Central memory CD8-positive, alpha-beta T cell (primary cell): ENCODE results near the gene NSMCE4A.
"Not testable (repeated sequence)": the region's sequence is repeated elsewhere in the genome, so short reads cannot be mapped to it uniquely, and the experiment has no call there.

Experiments
- ATAC-seq: fragments of 150-1000 bp; cut with Tn5 transposase; replicated peaks from 2 replicates; pipeline ENCODE4 v1.10.0; 2022; ENCODE audit warnings: mild to moderate bottlenecking, moderate FRiP score, moderate number of reproducible peaks; ENCODE audit not compliant: poor library complexity, severe bottlenecking; ENCODE audit errors: extremely low read depth
- DNase-seq, 2 donors: peaks; one replicate each; pipeline ENCODE4 v3.0.0; 2021; ENCODE audit warnings: low spot score in 2 of 2
- H3K27ac Mint-ChIP-seq: one replicate; pipeline ENCODE4 v1.8.0; 2022; ENCODE audit warnings: low read depth, mild to moderate bottlenecking, moderate library complexity, mixed read lengths
- H3K27me3 Mint-ChIP-seq: one replicate; pipeline ENCODE4 v1.8.0; 2022; ENCODE audit warnings: mixed read lengths
- H3K36me3 Mint-ChIP-seq: one replicate; pipeline ENCODE4 v1.8.0; 2022; ENCODE audit warnings: mild to moderate bottlenecking, moderate library complexity, mixed read lengths; ENCODE audit not compliant: insufficient read depth
- H3K4me1 Mint-ChIP-seq: one replicate; pipeline ENCODE4 v1.8.0; 2022; ENCODE audit warnings: mixed read lengths
- H3K4me3 Mint-ChIP-seq: one replicate; pipeline ENCODE4 v1.8.0; 2022; ENCODE audit warnings: mild to moderate bottlenecking, moderate library complexity, mixed read lengths
- H3K9me3 Mint-ChIP-seq: one replicate; pipeline ENCODE4 v1.8.0; 2022; ENCODE audit warnings: mixed read lengths

Gene NSMCE4A

DNA sequence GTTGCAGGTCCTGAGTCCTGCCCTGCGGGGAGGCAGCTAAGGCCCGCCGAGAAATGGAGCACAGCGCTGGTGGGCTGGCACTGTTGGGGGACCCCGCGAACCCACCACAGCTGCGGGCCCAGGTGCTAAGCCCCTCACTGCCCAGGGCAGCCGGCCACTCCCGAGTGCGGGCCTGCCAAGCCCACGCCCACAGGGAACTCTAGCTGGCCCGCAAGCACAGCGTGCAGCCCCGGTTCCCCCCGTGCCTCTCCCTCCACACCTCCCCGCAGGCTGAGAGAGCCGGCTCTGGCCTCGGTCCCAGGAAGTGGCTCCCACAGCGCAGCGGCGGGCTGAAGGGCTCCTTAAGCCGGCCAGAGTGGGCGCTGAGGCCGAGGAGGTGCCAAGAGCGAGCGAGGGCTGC is 3.5 kb upstream of the NSMCE4A start:
- peaks cover 8% of the 10 kb centered on the region for H3K4me1 Mint-ChIP-seq
- H3K27ac Mint-ChIP-seq, result no peak overlapping the region
- H3K9me3 Mint-ChIP-seq, result no peaks in the 10 kb centered on the region
- no peaks in the 10 kb centered on the region for H3K36me3 Mint-ChIP-seq
- DNase-seq (no peak), ATAC-seq (no peak)
- H3K27me3 Mint-ChIP-seq, result no peaks in the 10 kb centered on the region
- H3K4me3 Mint-ChIP-seq, result no peak overlapping the region

DNA sequence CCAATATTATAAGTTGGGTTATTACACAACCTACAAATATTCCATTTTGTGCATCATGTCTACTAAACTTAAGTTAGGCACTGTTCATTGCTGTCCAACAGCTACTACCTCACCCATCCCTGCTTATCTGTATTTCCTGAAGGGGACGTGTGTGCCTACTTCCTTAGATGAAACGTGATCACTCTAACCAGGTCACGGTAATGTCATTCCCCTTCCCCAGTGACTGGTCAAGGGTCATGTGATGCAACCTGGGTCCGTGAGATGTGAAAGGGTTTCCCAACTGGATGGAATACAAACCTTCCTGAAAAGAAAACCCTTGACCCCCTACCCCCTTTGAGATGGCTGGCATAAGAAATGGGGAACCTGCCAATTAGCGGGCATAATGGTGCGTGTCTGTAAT is 1.6 kb upstream of the NSMCE4A start:
- H3K27me3 Mint-ChIP-seq, result no peaks in the 10 kb centered on the region
- DNase-seq (no peak), ATAC-seq (no peak)
- peaks cover 23% of the 10 kb centered on the region for H3K4me1 Mint-ChIP-seq
- no peak overlapping the region for H3K4me3 Mint-ChIP-seq
- H3K9me3 Mint-ChIP-seq, result no peaks in the 10 kb centered on the region
- H3K27ac Mint-ChIP-seq, result no peak overlapping the region
- peaks cover 7% of the 10 kb centered on the region for H3K36me3 Mint-ChIP-seq

DNA sequence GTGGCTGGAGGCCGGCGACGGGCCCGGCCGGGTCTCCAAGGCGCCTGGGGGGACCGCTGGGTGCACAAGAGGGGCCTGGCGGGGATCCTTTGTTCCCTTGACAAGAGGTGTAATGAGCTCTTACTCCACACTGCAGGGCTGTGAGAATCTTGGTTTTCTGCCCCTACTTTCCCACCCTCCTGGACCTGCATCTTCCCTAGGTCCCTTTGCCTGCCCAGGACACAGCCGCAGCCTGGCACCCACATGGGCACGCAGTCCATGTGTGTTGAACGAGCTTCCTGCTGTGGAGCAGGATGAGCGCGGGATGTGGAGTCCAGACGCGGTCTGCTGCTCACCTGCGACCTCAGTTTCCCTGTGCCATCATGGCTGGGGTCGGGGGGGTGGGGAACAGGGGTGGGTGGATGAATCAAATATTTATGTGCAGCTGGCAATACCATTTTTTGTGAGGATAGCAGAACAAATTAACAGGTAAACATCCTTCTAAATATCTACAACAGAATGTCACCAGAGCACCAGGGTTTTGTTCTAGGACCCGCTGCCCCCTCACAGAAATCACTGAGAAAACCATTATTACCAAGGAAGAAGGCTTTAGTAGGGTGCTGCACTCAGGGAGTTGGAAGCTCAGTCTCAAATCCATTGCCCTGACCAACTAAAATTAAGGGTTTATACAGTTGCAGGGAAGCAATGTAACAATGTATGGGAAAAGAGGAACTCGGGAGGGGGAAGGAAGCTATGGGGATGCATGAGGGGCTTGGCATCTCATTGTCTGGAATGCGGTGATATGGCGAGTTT is 474 bp upstream of the NSMCE4A start:
- Mint-ChIP-seq H3K27ac (no peak overlapping the region), H3K9me3 (no peaks in the 10 kb centered on the region), H3K4me1 (peaks cover 28% of the 10 kb centered on the region), H3K4me3 (peak overlapping the region; percentile 75), H3K36me3 (peaks cover 15% of the 10 kb centered on the region), H3K27me3 (no peaks in the 10 kb centered on the region)
- DNase-seq, result no peak
- ATAC-seq, result peak; percentile 6

DNA sequence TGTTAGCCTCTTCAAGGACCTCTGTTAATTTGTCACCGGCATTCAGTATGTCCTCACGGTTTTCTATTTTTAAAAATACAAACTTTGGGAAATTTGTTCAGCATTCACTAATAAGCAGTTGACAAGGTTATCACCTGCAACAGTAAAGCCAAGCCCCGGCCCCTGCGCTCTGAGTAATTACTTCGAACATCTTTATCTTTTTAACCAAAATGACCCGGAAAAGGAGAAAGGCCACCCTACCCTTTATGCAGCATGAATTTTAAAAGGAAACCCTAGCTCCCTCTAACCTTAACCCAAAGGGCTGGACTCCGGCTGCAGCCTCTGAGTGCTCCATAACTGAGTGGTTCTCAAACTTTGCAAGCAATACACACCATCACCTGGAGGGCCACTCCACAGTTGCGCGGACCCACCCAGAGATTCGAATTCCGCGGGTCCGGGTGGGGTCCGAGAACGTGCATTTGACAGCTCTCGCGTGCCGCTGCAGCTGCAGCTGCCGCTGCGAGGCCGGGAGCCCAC is 940 bp downstream of the NSMCE4A start:
- Mint-ChIP-seq H3K27ac (no peak overlapping the region), H3K36me3 (peaks cover 22% of the 10 kb centered on the region), H3K4me1 (peaks cover 28% of the 10 kb centered on the region), H3K4me3 (peak overlapping the region; percentile 75), H3K27me3 (no peaks in the 10 kb centered on the region), H3K9me3 (no peaks in the 10 kb centered on the region)
- DNase-seq (no peak), ATAC-seq (peak; percentile 19)

DNA sequence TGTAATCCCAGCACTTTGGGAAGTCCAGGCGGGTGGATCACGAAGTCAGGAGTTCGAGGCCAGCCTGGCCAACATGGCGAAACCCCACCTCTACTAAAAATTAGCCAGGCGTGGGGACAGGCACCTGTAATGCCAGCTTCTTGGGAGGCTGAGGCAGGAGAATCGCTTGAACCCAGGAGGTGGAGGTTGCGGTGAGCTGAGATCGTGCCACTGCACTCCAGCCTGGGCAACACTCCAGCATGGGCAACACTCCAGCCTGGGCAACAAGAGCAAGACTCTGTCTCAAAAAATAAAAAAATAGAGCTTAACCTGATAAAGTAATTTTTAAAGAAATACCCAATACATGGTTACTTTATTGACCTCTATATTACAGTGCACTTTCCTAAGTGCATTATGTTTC is 5.9 kb downstream of the NSMCE4A start:
- not testable (repeated sequence) for H3K27ac Mint-ChIP-seq, DNase-seq, H3K27me3 Mint-ChIP-seq, H3K9me3 Mint-ChIP-seq, ATAC-seq, H3K4me3 Mint-ChIP-seq
- H3K36me3 Mint-ChIP-seq, result peaks cover 39% of the 10 kb centered on the region
- peaks cover 25% of the 10 kb centered on the region for H3K4me1 Mint-ChIP-seq

DNA sequence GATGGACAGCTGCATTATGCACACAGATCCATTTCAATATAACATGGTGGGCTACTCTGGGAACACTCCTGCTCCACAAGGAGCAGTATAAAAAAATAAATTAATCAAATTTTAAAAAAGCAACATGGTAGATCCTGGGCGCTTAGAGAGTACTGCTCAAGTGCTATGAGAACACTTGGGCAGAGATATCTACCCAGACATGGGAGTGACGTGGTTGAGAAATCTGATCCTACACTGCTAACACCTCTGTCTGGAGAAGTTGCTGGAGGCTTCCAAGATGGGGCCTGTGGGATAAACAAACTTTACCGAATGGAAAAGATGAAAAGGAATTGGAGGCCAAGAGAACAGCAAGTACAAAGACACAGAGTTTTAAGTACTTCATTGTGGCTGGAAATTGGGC is 9.0 kb downstream of the NSMCE4A start:
- Mint-ChIP-seq H3K27me3 (no peaks in the 10 kb centered on the region), H3K36me3 (peaks cover 38% of the 10 kb centered on the region), H3K4me1 (no peaks in the 10 kb centered on the region), H3K9me3 (no peaks in the 10 kb centered on the region), H3K4me3 (no peak overlapping the region), H3K27ac (no peak overlapping the region)
- ATAC-seq (no peak), DNase-seq (no peak)

DNA sequence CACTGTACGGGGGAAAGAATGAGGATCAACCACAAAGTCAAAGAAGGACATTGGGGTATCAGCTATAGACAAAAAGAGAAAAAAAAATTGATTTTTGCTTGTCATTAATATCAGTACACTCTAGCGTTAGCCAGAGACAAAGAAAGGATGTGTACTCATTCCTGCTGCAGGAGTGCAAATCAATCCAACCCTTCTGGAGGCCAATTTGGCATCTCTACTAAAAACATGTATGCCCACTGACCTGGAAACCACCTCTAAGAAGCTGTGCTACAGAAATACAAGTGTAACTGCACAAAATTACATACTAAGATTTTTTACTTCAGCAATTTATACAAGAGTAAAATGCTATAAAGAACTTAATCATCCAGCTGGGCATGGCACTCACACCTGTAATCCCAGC is 13.6 kb downstream of the NSMCE4A start:
- H3K27ac Mint-ChIP-seq, result no peak overlapping the region
- DNase-seq (no peak), ATAC-seq (no peak)
- H3K4me3 Mint-ChIP-seq, result no peak overlapping the region
- no peaks in the 10 kb centered on the region for H3K4me1 Mint-ChIP-seq
- H3K9me3 Mint-ChIP-seq, result no peaks in the 10 kb centered on the region
- peaks cover 41% of the 10 kb centered on the region for H3K36me3 Mint-ChIP-seq
- H3K27me3 Mint-ChIP-seq, result no peaks in the 10 kb centered on the region

DNA sequence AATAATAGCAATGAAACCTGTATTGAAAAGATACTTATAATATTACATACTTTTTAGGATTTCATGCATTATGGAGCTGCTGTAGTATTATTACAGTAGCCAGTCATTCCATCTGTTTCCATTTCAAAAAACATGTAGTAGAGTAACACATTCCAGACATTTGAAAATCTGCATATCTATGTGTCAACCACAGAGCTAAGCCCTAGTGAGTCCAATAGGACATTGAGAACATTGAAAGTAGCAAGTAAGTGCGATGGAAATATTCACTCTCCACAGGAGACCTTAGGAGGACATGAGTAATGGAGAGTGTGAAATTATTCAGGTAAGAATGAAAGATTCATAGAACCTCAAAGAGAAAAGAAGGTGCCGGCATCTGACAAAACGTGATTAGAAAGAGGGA is 15.3 kb downstream of the NSMCE4A start:
- no peak overlapping the region for H3K27ac Mint-ChIP-seq
- peaks cover 41% of the 10 kb centered on the region for H3K36me3 Mint-ChIP-seq
- no peak overlapping the region for H3K4me3 Mint-ChIP-seq
- H3K9me3 Mint-ChIP-seq, result no peaks in the 10 kb centered on the region
- H3K4me1 Mint-ChIP-seq, result no peaks in the 10 kb centered on the region
- DNase-seq, result no peak
- no peaks in the 10 kb centered on the region for H3K27me3 Mint-ChIP-seq
- ATAC-seq, result no peak

DNA sequence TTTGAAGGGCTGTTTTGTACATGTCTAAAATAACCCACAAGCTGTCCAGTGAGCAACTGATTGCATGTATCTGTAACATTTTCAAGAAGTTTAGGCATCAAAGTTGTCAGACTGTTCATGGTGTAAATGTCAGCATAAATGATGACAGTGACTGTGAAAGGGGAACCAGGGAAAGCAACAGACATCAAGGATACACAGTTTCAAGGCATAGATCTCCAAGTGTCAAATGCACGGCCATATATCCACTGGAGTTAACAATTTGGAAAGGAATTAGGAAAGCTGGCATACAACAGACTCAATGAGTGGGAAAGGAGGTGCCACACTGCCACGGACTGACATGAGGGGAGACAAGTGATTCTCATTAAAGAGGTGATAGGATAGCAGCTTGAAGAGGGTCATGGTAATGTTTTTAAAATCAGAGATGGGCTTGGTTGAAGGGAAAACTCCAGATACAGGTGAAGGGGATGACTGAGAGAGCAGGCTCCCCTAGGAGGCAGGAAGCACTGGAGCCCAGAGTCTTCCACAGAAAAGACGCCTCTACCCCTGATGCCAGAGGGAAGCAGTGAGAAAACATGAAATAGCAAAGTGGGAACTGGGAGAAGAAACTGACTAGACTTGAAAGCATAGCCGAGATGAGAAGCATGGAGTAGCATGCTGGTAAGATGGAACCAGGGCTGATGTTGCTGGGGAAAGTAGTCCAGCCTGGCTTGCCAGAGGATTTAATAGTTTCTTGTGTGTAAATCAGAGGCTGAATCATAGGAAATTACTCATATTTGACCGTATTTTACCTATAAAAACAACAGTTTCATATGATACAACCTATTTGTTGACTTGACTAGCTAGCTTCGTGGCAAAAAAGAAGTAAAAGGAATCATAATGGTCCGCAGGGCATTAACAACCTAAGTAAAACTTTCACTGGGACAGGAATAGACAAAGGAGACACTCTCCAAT is 18.6 kb downstream of the NSMCE4A start:
- no peak overlapping the region for H3K4me3 Mint-ChIP-seq
- H3K36me3 Mint-ChIP-seq, result peaks cover 31% of the 10 kb centered on the region
- no peaks in the 10 kb centered on the region for H3K9me3 Mint-ChIP-seq
- no peak for DNase-seq
- no peaks in the 10 kb centered on the region for H3K4me1 Mint-ChIP-seq
- ATAC-seq, result no peak
- H3K27ac Mint-ChIP-seq, result no peak overlapping the region
- H3K27me3 Mint-ChIP-seq, result no peaks in the 10 kb centered on the region

DNA sequence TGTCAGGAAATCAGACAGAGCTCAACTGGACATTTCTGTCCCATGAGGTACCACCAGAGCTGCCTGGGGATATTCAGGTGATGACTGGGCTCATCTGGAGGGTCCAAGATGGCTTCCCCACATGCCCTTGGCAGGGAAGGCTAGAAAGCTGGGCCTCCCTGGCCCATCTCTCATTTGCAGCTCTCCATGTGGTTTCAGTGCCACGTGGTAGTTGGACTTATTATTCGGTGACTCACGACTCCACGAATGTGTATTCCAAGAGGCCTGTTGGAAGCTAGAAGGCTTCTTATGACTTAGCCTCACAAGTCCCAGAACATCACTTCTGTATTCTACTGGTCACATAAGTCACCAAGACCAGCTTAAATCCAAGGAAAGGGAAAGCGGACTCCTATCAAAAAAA is 22.8 kb downstream of the NSMCE4A start:
- H3K27ac Mint-ChIP-seq, result no peak overlapping the region
- no peak for DNase-seq
- H3K9me3 Mint-ChIP-seq, result no peaks in the 10 kb centered on the region
- H3K36me3 Mint-ChIP-seq, result peaks cover 13% of the 10 kb centered on the region
- no peak for ATAC-seq
- H3K4me3 Mint-ChIP-seq, result no peak overlapping the region
- no peaks in the 10 kb centered on the region for H3K4me1 Mint-ChIP-seq
- H3K27me3 Mint-ChIP-seq, result no peaks in the 10 kb centered on the region

DNA sequence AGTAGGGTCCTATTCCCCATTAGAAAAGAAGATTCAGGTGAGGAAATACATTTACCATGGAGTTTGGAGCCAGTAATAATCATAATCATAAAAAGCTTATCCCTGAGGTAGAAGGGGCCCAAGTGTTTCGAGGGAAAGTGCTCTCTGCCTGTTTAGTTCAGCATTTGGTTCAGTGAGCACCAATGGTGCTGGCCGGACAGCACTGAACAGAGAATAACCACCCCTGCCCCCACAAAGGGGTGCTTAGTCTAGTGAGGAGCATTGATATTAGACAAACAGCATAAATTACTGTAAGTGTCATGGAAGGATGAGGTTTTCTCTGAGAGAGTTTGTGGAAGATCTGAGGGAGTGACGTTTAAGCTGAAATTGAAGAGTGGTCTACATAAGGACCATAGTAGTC is 25.6 kb downstream of the NSMCE4A start:
- Mint-ChIP-seq H3K36me3 (peaks cover 2% of the 10 kb centered on the region), H3K27ac (no peak overlapping the region), H3K4me1 (no peaks in the 10 kb centered on the region), H3K4me3 (no peak overlapping the region), H3K27me3 (no peaks in the 10 kb centered on the region), H3K9me3 (no peaks in the 10 kb centered on the region)
- no peak for ATAC-seq
- DNase-seq, result no peak

DNA sequence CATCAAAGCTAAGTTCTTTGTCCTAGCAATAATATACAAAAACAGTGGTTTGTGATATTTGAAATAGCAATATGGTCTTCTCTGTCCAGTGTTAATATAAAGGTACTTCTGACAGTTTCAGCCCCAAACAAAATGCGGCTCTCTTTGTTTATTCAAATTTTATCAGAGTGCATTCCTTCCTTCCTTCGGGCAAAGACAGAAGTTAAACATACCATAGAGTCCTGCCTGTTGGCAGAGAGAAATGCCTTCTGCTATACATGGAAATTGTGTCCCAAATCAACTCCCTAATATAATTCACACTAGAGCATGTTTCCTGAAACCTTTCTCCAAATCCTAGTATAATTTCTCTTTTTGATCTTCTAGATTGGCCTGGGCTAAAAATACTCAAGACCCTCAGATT is 26.0 kb downstream of the NSMCE4A start:
- no peaks in the 10 kb centered on the region for H3K4me1 Mint-ChIP-seq
- H3K27ac Mint-ChIP-seq, result no peak overlapping the region
- H3K27me3 Mint-ChIP-seq, result no peaks in the 10 kb centered on the region
- no peaks in the 10 kb centered on the region for H3K9me3 Mint-ChIP-seq
- peaks cover 2% of the 10 kb centered on the region for H3K36me3 Mint-ChIP-seq
- ATAC-seq (no peak), DNase-seq (no peak)
- no peak overlapping the region for H3K4me3 Mint-ChIP-seq
